GM12873 (cell line): ENCODE measurements around the gene SEPTIN10.

Source experiments
- TF ChIP-seq, protein P1 (sequence below): IDR thresholded peaks from 2 replicates; pipeline ENCODE4 v1.5.1; 2012; ENCODE audit warnings: low read depth, mild to moderate bottlenecking, moderate library complexity, low read length, control low read depth; ENCODE audit not compliant: insufficient read depth; ENCODE audit errors: missing control alignments

SEPTIN10 gene

GRCh38 chr2:109607766-109608165, 6.0 kb downstream of the SEPTIN10 start:
- TF ChIP-seq, protein P1, sequence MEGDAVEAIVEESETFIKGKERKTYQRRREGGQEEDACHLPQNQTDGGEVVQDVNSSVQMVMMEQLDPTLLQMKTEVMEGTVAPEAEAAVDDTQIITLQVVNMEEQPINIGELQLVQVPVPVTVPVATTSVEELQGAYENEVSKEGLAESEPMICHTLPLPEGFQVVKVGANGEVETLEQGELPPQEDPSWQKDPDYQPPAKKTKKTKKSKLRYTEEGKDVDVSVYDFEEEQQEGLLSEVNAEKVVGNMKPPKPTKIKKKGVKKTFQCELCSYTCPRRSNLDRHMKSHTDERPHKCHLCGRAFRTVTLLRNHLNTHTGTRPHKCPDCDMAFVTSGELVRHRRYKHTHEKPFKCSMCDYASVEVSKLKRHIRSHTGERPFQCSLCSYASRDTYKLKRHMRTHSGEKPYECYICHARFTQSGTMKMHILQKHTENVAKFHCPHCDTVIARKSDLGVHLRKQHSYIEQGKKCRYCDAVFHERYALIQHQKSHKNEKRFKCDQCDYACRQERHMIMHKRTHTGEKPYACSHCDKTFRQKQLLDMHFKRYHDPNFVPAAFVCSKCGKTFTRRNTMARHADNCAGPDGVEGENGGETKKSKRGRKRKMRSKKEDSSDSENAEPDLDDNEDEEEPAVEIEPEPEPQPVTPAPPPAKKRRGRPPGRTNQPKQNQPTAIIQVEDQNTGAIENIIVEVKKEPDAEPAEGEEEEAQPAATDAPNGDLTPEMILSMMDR = no peak

DNA sequence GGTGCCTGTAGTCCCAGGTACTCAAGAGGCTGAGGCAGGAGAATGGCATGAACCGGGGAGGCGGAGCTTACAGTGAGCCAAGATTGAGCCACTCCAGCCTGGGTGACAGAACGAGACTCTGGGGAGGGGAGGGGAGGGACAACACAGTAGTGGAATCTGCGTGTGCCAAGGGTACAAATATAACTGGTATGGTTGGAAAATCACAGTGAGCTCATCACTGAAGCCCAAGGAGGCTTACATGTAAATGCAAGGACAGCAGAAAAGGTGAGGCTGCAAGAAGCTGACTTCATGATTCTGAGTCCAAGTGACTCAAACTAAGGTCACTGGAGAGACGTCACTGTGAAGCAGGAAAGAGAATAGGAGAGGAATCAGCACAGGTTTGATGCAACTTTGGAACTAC, 9.2 kb downstream of the SEPTIN10 start:
- TF ChIP-seq, protein P1 = no peak

- TF ChIP-seq, protein P1 = no peak
These were observed 11.1 kb downstream of the SEPTIN10 start for GRCh38 chr2:109602617-109603188.

DNA sequence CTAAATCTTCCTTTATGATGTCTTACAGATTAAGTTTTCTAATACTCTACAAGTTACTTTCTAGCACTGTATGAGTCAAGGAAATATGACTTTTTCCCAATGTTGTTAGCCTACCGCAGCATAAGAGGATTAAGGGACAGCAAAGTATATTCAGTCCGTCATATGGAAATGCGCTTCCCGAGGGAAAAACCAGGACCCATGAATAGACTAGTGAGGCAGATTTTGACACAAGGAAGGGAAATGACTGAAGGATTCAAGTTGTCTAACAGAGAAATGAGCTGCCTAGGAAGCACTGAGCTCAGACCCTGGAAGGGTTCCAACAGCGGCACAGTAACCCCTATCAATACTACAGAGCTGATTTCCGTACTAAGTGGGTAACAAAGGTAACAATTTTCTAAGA, 12.0 kb downstream of the SEPTIN10 start:
- TF ChIP-seq, protein P1 = no peak

DNA sequence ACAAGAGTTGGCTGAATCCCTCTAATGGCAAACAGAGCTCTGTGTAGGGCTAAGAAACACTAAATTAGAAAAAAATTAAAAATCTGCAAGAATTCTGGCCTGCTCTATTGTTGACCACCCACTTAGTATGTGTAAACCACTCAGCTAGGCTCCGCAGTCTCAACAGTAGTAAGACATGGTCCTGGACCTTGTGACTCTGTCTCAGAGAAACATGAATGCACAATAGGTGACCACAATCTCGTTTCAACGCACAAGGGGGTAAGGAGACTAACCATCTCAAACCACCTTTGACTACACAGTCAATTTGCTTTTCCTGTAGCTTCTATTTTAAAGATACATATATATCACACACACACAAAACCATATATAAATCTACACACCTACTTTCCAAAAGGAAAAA, 16.5 kb downstream of the SEPTIN10 start:
- TF ChIP-seq, protein P1 = no peak

DNA sequence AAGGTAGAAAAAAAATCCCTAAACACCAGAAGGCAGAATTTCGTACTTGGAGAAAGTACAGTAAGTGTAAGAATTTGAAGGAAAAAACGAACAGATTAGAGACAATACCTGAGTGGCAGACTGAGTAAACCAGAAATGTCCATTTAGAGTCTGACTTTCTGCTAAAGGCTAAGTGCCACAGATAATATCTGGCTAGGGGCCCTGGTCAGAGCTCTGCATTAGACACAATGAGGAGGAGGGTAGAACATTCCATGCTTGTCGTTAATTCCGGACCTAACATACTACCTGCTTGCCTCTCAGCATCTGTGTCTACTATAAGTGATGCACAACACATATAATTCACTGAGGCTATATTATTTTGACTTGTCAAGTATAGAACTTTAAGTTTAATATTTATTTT, 18.1 kb downstream of the SEPTIN10 start:
- TF ChIP-seq, protein P1 = no peak

DNA sequence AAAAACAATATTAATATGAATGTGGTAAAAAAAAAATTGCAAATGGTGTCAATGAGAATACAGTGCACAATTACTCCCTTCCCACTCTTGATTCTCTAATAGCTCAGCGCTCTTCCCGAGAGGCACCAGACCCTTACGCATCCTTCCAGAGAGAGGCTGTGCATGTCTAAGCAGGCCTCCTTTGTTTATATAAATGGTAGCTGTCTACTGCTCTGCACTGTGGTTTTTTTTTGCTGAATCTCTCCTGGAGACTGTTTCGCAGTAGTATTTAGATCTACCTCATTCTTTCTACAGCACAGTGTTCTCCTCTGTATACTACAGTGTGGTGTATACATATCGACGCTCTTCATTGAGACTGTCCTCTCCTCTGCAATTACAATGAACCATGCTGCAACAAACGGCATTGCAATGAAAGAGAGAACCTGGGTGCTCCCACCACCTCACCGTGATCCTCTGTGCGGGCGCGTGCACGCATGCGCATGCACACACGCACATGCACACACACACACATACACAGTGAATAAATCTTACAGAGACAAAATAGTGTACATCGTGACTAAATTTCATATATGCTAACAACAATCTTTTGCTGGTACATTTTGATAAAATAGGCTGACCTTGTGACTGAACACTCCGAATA, 19.4 kb downstream of the SEPTIN10 start:
- TF ChIP-seq, protein P1 = no peak
